HepG2 (cell line): ENCODE measurements around the gene NOTCH3.

Experiments used
- GFI1 ChIP-seq: sonication (generic); formaldehyde crosslinking; IDR thresholded peaks from 2 replicates; pipeline ENCODE4 v1.5.0; 2020; ENCODE audit warnings: missing genetic modification reagents, mild to moderate bottlenecking, borderline replicate concordance
- TBX2 ChIP-seq: sonication (generic); formaldehyde crosslinking; IDR thresholded peaks from 2 replicates; pipeline ENCODE4 v1.5.0; 2020; ENCODE audit warnings: missing genetic modification reagents, mild to moderate bottlenecking, borderline replicate concordance
- ZNF777 ChIP-seq: sonication (generic); formaldehyde crosslinking; IDR thresholded peaks from 2 replicates; pipeline ENCODE4 v1.4.0; 2020; ENCODE audit warnings: missing genetic modification reagents
- TF ChIP-seq, protein P1 (sequence below), 2 experiments: sonication (generic) in 1 of 2; formaldehyde crosslinking in 1 of 2; IDR thresholded peaks; 2 replicates each; pipeline versions ENCODE4 v1.5.1 to v1.6.1; 2011 to 2020; ENCODE audit warnings: borderline replicate concordance in 1 of 2, low read depth in 1 of 2, low read length in 1 of 2, mild to moderate bottlenecking in 1 of 2, missing genetic modification reagents in 1 of 2, moderate library complexity in 1 of 2
- TF ChIP-seq, protein P2 (sequence below): sonication (generic); formaldehyde crosslinking; IDR thresholded peaks from 2 replicates; pipeline ENCODE4 v1.5.0; 2020; ENCODE audit warnings: mild to moderate bottlenecking, missing genetic modification reagents, moderate library complexity

DNA sequence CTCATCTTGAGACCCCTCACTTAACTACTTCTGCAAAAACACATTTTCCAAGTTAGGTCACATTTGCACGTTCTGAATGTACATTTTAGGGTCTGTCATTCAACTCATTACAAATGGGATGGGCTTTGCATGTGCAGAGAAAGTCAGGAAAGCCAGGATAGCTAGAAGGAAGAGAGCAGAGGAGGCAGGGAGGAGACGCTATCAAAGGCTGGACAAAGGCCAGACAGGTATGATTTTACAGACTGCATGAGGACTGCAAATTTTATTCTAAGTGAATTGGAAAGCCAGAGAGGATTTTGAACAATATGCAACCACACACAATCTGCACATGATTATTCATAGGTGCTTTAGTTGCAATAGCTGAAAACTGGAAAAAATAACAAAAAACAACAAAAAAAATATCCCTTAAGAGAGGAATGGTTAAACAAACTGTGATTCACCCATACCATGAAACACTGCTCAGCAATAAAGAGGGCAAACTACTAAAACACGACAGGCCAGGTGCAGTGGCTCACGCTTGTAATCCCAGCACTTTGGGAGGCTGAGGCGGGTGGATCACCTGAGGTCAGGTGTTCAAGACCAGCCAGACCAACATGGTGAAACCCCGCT, 72.5 kb downstream of the NOTCH3 start:
- TF ChIP-seq ZNF777 (no peak), GFI1 (CRISPR knock-in tag) (no peak), TBX2 (CRISPR knock-in tag) (no peak)
- TF ChIP-seq, protein P1, sequence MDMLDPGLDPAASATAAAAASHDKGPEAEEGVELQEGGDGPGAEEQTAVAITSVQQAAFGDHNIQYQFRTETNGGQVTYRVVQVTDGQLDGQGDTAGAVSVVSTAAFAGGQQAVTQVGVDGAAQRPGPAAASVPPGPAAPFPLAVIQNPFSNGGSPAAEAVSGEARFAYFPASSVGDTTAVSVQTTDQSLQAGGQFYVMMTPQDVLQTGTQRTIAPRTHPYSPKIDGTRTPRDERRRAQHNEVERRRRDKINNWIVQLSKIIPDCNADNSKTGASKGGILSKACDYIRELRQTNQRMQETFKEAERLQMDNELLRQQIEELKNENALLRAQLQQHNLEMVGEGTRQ (IDR thresholded peaks at IDR 0.05; ENCODE audit: low read depth, low read length): no peak
- TF ChIP-seq, protein P1 (CRISPR knock-in tag; IDR thresholded peaks at IDR 0.05; ENCODE audit: borderline replicate concordance): no peak
- TF ChIP-seq, protein P2, sequence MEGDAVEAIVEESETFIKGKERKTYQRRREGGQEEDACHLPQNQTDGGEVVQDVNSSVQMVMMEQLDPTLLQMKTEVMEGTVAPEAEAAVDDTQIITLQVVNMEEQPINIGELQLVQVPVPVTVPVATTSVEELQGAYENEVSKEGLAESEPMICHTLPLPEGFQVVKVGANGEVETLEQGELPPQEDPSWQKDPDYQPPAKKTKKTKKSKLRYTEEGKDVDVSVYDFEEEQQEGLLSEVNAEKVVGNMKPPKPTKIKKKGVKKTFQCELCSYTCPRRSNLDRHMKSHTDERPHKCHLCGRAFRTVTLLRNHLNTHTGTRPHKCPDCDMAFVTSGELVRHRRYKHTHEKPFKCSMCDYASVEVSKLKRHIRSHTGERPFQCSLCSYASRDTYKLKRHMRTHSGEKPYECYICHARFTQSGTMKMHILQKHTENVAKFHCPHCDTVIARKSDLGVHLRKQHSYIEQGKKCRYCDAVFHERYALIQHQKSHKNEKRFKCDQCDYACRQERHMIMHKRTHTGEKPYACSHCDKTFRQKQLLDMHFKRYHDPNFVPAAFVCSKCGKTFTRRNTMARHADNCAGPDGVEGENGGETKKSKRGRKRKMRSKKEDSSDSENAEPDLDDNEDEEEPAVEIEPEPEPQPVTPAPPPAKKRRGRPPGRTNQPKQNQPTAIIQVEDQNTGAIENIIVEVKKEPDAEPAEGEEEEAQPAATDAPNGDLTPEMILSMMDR (CRISPR knock-in tag): no peak
